GM19324 (cell line): ENCODE data around the gene TMEM169.
A peak's percentile ranks its signal among the peaks of the same experiment; 100 is the strongest.

Source experiments
- ATAC-seq: cut with Tn5 transposase; IDR thresholded peaks from one replicate; pipeline ENCODE4 v1.9.1; 2021; ENCODE audit warnings: mild to moderate bottlenecking, moderate library complexity; ENCODE audit not compliant: unreplicated experiment, low FRiP score

TMEM169 gene

DNA sequence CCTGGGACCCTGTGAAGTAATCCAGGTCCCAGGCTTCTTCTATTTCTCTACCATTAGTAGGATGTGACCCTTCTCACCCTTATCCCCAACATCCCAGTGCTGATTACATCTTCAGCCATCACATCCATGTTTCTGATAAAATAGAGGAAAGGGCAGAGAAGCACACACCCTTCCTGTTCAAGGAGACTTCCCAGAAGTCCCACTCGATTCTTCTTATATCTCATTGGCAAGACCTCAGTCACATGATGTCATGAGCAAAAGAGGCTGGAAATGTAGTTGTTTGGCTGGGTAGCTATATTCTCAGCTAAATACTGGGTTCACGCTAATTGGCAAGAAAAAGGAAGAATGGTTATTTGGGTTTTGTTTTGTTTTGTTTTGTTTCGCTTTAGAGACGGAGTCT, 19.4 kb downstream of the TMEM169 start:
- ATAC-seq: no peak

DNA sequence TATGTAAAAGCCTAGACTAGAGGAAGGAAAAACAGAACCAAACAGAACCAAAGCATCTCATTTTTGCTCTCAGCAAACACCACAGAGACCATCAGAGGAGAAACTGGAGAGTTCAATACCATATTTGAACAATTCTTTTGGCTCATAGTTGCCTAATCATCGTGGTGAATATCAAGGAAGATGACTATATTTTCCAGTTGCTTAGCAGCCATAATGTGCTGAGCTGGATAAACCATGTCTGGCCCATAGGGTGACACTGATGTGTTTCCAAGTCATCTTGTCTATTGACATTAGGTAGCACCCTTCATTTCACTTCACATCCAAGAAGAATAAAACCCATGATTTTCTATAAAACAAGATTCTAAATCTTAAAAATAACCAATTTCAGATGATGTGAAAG, 21.5 kb downstream of the TMEM169 start:
- ATAC-seq: no peak

DNA sequence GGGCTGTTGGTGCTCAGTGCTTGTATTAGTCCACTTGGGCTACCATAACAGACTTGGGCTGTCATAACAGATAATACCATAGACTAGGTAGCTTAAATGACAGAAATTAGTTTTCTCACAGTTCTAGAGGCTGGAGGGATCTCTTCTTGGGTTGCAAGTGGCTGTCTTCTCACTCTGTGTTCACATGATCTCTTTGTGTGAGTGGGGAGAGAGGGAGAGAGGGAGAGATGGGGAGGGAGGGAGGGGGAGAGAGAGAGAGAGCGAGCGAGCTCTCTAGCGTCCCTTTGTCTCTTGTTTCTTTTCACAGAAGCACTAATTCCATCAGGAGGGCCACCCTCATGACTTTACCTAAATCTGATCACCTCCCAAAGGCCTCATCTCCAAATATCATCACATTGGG, 23.0 kb downstream of the TMEM169 start:
- ATAC-seq: no peak

DNA sequence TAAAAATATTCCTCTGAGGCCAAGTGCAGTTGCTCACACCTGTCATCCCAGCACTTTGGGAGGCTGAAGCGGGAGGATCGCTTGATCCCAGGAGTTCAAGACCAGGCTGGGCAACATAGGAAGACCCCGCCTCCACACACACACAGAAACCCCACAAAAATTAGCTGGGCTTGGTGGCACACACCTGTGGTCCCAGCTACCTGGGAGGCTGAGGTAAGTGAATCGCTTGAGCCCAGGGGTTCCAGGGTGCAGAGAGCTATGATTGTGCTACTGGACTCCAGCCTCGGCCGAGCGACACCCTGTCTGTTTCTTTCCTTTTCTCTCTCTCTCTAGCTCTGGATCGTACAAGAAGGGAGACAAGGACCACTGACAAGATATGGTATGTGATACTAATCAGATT, 25.6 kb downstream of the TMEM169 start:
- ATAC-seq: no peak

DNA sequence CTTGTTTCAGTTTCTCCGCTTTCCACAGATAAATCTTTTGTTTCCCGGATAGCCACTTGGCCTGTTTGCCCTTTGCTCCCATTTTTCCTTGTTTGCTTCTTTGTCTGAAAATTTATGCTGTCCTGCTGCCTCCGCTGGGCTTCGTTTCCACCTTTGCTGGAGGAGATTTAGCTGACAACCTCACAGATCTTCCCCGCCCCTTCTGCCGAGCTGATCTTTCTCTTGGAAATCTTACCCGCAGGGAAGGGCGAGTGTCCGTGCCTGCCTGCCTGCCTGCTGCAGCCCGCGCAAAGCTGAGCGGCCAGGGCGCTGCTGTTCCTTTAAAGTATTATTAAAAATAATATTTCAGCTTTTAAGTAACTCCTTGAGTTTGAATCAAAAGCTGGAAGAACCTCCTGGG, 26.0 kb downstream of the TMEM169 start:
- ATAC-seq: no peak

DNA sequence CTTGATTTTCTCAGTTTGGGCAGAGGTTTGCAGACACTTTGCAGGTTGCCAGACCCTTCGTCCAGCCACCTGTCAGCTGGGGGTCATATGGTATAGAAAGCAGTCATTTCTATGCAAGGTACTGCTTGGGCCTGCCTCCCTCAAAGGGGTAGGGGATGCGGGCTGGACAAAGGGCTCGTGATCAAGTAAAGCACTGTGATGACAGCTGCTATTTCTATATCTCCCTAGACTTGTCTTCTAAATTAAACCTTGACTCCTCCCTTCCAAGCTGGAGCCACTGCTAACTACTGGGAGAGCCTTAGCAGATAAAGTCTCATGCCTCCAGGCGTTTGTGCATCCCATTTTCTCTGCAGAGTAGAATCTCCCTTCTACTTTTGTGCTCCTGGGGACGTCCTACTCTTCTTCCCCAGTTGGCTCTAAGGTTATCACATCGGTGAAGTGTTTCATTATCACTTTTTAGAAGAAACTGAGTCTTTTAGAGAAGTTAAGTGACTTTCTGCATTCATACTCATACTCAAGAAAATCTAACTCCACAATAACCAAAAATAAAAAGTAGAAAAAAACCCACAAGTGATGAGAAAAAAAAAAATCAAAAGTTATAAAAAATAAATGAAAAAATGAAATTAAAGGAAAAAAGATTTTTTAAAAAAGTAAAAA, 26.7 kb downstream of the TMEM169 start:
- ATAC-seq: no peak

DNA sequence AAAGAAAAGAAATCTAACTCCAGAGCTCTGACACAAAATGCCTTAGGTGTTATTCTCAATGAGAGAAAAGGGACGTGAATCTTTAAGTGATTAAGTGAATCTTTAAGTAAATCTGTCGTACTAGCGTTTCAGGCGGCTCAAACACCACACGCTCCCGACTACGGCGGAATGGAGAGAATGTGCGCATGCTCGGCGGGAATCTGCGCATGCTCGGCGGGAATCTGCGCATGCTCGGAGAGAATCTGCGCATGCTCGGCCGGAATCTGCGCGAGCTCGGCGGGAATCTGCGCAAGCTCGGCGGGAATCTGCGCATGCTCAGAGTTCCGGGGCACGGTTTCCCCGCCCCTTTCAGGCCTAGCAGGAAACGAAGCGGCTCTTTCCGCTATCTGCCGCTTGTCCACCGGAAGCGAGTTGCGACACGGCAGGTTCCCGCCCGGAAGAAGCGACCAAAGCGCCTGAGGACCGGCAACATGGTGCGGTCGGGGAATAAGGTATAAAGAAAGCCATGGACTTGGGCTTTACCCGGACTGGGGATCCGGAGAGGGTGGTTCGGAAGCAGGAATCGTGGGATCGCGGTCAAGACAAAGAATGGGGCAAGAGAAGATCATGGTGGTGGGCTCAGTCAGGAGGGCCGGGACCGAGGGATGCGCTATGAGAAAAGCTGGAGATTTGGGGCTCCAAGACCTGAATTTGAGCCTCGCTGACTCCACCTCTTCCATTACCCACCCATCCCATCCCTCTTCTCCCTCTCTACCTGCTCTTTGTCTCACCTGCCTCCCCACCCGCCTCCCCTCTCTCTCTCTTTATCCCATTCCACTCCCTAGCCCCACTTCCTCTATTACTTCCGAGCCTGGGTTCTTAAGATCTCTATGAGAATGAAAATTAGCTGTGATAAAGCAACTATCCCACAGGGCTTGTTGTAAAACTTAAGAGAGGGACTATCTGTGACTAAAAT, 27.5 kb downstream of the TMEM169 start, which contains the start of gene XRCC5:
Gene XRCC5 (plus strand): TSS at position 382 of the 955 bp plus-strand sequence. CDS start 89 bp downstream, at position 471.
- peak; percentile 84 for ATAC-seq

DNA sequence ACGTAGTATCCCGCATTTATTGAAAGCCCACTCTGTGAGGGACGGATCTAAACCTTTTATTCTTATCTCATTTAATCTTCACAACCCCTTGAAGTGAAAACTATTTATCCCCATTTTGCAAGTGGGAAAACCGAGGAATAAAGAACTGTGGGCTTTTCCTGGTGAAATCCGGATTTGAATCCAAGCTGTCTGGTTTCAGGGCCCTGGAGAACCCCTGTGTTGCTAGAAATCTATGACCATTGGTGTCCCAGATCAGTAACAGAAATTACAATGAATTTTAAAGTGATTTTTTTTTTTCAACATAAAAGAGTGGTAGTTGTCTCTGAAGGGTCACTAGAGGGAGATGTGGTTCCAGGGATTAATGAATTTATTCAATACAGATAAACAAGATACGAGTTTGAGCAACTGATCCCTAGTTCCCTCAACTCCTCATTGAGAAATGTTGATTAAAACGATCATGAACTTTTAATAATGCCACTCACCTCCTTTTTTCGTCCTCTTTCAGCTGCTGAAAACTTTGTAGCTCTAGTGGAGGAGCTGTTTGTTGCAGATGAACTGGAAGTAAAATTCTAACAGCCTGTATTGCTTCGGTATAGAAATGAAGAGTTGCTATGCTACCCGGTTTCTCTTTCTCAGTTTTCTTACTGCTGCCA, 28.4 kb downstream of the TMEM169 start:
- no peak for ATAC-seq

DNA sequence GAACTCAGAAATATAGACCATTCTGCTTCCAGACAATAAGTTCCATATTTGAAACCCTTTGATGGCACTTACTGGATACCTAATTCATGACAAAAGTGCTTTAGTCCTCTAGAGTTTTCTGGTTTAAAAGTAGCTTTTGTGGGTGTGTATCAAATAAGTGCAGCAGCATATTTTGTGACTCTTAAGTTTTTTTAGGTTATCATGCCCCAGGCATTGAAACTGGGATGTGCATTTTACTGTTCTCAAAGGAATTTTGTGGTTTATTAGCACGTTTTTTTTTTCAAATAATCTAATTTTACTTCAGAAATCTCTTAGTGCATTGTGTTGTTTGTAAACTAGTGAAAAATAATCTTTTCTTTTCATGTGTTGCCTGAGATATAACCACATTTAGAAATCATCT, 28.9 kb downstream of the TMEM169 start:
- no peak for ATAC-seq

DNA sequence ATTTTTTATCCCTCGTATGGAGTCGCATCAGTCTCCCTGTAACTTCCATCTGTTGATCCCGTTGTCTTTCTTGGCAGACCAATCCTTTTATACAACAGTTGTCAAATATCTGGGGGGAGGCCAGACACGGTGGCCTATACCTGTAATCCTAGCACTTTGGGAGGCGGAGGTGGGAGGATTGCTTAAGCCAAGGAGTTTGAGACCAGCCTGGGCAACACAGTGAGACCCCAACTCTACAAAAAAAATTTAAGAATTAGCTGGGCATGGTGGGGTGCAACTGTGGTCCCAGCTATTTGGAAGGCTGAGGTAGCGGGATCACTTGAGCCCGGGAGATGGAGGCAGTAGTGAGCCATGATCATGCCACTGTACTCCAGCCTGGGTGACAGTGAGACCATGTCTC, 29.4 kb downstream of the TMEM169 start:
- ATAC-seq: no peak

DNA sequence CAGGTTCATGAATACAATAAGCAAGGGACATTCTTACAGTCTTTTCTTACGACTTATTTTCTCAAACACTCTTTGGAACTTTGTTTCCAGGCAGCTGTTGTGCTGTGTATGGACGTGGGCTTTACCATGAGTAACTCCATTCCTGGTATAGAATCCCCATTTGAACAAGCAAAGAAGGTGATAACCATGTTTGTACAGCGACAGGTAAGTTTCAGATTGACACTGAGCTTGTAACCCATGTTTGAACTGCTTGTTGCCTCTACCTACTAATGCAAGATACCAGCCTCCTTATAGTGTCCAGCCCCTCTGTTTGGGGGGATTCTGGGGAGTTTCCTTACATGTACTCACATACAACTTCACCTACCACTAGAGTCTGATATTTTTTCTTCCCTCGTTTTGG, 31.2 kb downstream of the TMEM169 start:
- ATAC-seq: no peak

DNA sequence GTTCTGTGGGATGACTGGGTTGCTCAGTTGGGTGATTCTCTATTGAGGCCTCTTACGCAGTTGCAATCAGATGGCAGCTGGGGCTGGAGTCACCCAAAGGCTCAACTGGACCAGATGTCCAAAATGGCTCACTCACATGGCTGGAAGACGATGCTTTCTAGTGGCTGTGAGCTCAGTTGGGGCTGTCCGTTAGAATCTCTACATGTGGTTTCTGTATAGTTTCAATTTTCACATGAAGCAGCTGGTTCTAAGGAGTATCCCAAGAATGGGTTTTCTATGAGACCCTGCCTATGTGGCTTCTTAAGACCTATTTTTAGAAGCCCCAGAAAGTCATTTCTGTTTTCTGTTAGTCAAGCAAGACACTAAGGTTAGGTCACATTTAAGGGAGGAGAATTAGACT, 31.9 kb downstream of the TMEM169 start:
- ATAC-seq: peak; percentile 52

DNA sequence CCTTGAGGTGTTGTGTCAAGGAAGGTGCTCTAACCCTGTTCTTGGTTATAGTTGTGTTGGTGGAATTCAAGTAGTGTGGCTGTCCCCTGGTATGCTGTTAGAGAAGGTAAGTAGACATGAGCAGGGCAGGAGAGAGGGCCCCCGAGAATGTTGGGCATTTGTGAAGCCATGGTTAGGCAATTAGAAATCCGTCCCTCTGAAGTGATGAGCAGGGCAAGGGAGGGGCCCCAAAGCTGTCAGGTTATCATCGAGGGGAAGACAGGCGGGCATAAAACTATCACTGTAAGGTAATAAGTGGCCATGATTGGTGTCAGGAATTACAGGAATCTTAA, 32.6 kb downstream of the TMEM169 start:
- ATAC-seq: peak; percentile 2

DNA sequence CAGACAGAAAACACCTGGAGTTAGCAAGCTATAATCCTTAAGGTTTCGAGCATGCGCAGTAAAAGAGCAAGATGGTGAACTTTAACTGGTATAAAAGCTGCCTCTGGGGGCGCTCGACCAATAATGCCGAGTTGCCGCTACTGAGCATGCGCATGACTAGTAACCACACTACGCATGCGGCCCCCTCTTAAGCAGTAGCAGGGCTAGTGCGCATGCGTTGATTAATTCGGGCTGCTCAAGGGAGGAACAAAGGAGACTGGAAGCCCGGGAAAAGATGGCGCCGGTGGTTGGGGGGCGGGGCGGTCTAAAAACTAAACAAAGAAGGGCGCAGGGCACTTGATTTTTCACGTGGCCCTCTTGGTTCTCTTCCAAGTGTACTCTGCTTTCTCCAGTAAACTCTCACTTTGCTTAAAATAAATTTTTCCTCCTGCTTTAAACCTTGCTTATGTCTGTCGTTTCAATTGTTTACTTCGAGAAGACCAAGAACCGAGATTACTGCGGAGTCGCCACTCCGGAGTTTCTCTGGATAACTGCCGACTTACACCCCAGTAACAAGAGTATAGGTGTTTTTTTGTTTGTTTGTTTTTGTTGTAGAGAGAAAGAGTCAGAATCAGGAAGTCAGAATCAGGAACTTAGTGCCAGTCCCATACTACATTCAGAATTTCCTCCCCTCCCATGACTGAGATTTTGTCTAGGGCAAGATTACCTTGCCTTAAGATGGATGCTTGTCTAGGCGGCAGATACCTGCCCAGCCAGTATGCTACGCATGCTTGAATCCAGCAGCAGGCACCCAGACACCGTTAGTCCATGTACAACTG, 33.2 kb downstream of the TMEM169 start:
- peak; percentile 62 for ATAC-seq

DNA sequence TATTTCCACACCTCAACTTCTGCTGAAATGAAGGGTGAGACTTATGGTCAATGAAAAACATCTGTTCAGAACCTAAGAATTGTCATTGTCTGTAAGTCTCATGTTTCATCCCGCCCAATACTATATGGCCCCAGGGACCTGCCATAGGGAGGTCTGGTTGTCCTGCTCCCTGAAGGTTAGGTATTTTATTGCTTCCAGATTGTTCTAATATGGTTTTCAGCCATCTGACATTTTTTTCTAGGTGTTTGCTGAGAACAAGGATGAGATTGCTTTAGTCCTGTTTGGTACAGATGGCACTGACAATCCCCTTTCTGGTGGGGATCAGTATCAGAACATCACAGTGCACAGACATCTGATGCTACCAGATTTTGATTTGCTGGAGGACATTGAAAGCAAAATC, 34.7 kb downstream of the TMEM169 start:
- no peak for ATAC-seq

DNA sequence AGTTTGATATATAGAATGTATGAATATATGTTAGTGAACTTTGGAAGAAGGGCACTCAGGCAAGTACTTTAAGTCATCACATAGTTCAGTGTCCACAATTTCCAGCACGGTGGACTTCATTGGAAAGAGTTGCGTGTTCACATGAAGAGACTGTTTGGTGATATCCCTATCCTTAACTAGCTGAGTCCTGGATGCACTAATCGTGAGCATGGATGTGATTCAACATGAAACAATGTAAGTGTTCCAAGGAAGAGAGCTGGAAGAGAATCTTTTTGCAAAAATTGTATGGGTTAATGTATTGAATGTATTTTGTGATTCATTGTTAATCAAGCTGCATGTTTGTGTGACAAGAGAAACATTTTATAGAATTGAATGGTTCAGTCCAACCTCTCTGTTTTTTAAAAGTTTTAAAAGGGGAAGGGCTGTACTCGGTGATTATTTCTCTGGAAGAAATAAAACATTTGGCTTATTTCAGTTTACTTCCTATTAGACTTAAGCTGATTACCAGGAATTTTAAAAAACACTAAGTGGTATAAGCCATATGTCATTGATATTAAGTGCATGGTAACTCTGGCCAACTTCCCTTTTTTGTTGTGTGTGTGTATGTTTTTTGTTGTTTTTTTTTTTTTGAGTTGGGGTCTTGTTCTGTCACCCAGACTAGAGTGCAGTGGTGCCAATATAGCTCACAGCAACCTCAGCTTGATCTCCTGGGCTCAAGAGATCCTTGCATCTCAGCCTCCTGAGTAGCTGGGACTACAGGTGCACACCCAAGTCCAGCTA, 36.0 kb downstream of the TMEM169 start:
- no peak for ATAC-seq

DNA sequence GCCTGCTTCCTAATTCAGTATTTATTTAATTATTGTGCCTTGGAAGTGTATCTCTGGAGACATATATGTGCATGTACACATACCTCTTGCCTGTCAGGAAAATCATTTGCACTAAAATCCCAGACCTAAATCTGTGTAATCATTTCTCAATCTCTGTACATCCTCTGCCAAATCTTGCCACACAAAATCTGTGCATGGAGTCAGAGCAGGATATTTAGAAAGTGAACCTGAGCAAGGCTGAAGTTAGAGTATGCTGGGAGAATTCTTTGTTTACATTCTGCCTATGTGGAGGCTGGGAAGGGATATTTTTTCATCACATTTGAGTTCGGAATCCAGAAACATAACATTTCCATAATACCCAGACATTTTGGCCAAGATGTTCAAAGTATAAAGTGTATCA, 36.8 kb downstream of the TMEM169 start:
- ATAC-seq: no peak

DNA sequence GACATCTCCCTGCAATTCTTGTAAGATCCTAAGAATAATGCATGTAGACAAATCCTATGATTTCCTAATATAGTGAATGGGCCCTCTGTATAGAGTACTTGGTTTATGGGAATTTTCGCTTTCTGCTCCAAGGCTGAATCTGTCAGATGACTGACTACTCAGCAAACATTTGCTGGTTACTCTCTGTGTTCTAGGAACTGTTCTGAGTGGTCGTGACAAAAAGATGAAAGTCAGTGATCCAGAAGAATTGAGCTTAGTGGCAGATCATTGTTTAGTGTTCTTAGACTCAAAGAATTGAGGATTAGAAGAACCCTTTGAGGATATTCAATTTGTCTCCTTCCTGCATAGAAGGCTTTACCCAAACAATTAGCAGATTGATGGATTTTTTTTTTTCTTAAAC, 37.4 kb downstream of the TMEM169 start:
- no peak for ATAC-seq

DNA sequence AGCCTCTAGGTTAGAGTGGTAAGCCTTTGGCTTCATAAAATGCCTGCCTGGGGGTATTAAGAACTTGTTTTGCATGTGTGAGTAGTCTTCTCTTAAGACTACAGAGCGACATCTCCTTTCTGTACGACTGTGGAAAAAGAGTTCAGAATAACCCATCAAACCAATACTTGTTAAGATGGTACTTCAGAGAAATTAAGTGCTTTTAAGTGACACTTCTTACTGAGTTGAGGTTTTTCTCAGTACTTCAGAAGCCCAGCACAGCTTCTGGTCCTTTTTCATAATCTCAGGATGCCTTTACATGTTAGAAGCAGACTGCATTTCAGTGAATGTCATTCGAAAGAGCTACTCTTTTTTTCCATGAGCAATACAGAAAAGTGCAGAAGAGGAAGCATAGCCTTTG, 38.3 kb downstream of the TMEM169 start:
- ATAC-seq: no peak

DNA sequence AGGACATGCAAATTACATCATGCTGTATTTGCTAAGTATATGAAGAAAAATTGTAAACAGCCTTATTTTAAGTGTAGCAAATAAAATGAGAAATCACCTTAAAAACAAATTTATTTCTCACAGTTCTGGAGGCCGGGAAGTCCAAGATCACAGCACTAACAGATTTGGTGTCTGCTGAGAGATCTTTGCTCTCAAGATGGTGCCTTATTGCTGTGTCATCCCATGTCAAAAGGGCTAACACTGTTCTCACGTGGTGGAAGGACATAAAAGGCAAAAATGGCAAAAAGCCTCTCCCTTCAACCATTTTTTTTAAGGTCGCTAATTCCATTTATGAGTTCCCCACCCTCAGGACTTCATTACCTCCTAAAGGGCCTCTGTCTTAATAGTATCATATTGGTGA, 39.5 kb downstream of the TMEM169 start:
- ATAC-seq: no peak
